Measurements from ENCODE around the gene PSG2.
A peak's percentile ranks its signal among the peaks of the same experiment; 100 is the strongest.
"Not testable (repeated sequence)": the region's sequence is repeated elsewhere in the genome, so short reads cannot be mapped to it uniquely, and the experiment has no call there.

The PSG2 gene

GRCh38 chr19:43031645-43032044, 50.9 kb downstream of the PSG2 start:
- TF ChIP-seq, protein P1, sequence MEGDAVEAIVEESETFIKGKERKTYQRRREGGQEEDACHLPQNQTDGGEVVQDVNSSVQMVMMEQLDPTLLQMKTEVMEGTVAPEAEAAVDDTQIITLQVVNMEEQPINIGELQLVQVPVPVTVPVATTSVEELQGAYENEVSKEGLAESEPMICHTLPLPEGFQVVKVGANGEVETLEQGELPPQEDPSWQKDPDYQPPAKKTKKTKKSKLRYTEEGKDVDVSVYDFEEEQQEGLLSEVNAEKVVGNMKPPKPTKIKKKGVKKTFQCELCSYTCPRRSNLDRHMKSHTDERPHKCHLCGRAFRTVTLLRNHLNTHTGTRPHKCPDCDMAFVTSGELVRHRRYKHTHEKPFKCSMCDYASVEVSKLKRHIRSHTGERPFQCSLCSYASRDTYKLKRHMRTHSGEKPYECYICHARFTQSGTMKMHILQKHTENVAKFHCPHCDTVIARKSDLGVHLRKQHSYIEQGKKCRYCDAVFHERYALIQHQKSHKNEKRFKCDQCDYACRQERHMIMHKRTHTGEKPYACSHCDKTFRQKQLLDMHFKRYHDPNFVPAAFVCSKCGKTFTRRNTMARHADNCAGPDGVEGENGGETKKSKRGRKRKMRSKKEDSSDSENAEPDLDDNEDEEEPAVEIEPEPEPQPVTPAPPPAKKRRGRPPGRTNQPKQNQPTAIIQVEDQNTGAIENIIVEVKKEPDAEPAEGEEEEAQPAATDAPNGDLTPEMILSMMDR (IDR thresholded peaks at IDR 0.05; ENCODE audit: low read depth, low read length, missing control alignments), result peak; percentile 45
- H3K36me3 ChIP-seq (replicated peaks); H3K27me3 ChIP-seq (replicated peaks); in situ Hi-C loops (cut with HindIII; ENCODE audit: low pct_ligation_motif_present, low sequenced_read_pairs); H3K4me3 ChIP-seq (ENCODE audit: low read depth, low read length); H3K27ac ChIP-seq: not testable (repeated sequence)
- DNase-seq, result peak; percentile 32

- no peaks in the 10 kb centered on the region for H3K27me3 ChIP-seq (replicated peaks)
- H3K27ac ChIP-seq, result no peak overlapping the region
- H3K36me3 ChIP-seq (replicated peaks), result no peaks in the 10 kb centered on the region
- no peak overlapping the region for H3K4me3 ChIP-seq (ENCODE audit: low read depth, low read length)
- in situ Hi-C loops (cut with HindIII; ENCODE audit: low pct_ligation_motif_present, low sequenced_read_pairs), result no loop called here
- DNase-seq, result no peak
- TF ChIP-seq, protein P1 (IDR thresholded peaks at IDR 0.05; ENCODE audit: low read depth, low read length, missing control alignments), result no peak
Observed at GRCh38 chr19:43028866-43029265, 53.6 kb downstream of the PSG2 start.

DNA sequence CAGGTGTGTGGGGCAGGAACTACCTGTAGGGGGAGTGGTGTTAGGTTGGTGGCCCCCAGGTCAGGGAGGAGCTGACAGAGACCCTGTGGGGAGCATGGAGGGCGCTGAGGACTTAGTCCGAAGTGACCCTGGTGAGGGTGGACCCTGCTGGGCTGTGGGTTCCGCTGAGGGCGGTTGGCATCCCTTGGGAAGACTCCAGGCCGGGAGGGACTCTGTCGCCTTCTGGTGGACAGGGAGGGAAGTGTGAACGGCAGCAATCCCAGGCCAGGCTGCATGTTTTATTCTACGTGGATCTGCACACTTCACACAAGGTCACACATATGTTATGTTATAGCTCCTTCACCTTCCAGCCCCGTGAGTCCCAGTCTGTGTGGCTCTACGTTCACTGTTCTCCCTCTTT, 54.5 kb downstream of the PSG2 start:
- H3K4me3 ChIP-seq (ENCODE audit: low read depth, low read length); DNase-seq; in situ Hi-C loops (cut with HindIII; ENCODE audit: low pct_ligation_motif_present, low sequenced_read_pairs); H3K36me3 ChIP-seq (replicated peaks); H3K27me3 ChIP-seq (replicated peaks); H3K27ac ChIP-seq: not testable (repeated sequence)
- TF ChIP-seq, protein P1 (IDR thresholded peaks at IDR 0.05; ENCODE audit: low read depth, low read length, missing control alignments), result peak; percentile 37

GRCh38 chr19:43027061-43027460, 55.4 kb downstream of the PSG2 start:
- H3K27me3 ChIP-seq (replicated peaks); H3K4me3 ChIP-seq (ENCODE audit: low read depth, low read length); H3K27ac ChIP-seq; H3K36me3 ChIP-seq (replicated peaks); DNase-seq; in situ Hi-C loops (cut with HindIII; ENCODE audit: low pct_ligation_motif_present, low sequenced_read_pairs): not testable (repeated sequence)

DNA sequence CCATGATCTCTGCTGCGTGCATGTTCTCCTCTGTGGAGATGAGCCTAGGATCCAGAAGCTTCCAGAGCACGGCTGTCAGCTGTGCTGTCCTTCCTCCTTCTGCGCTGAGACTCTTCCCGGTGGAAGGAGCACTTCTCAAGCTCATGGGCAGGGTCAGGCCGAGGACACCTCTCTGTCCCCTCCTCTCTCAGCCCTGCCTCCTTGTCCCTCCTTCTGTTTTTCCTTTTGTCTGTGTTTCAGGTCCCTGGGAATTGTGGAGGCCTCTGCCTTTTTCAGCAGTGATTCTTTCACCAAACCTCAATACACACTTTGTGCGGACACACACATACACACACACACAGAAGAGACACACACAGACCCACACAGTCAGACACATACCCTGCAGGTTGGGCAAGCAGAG, 56.1 kb downstream of the PSG2 start, which contains the start of gene PSG11:
Gene PSG11 (minus strand): TSS at position 101 of the 400 bp plus-strand sequence. CDS start 97 bp downstream, at position 4.
- in situ Hi-C loops (cut with HindIII; ENCODE audit: low pct_ligation_motif_present, low sequenced_read_pairs); H3K27me3 ChIP-seq (replicated peaks); H3K27ac ChIP-seq; DNase-seq; H3K36me3 ChIP-seq (replicated peaks); H3K4me3 ChIP-seq (ENCODE audit: low read depth, low read length): not testable (repeated sequence)

GRCh38 chr19:43022098-43022497, 60.4 kb downstream of the PSG2 start:
- H3K4me3 ChIP-seq (ENCODE audit: low read depth, low read length); H3K27me3 ChIP-seq (replicated peaks); in situ Hi-C loops (cut with HindIII; ENCODE audit: low pct_ligation_motif_present, low sequenced_read_pairs); H3K36me3 ChIP-seq (replicated peaks): not testable (repeated sequence)
- peak overlapping the region; percentile 65 for H3K27ac ChIP-seq
- peak; percentile 87 for DNase-seq

- in situ Hi-C loops (cut with HindIII; ENCODE audit: low pct_ligation_motif_present, low sequenced_read_pairs), result not testable (repeated sequence)
Observed at GRCh38 chr19:43021629-43022028, 60.9 kb downstream of the PSG2 start.

DNA sequence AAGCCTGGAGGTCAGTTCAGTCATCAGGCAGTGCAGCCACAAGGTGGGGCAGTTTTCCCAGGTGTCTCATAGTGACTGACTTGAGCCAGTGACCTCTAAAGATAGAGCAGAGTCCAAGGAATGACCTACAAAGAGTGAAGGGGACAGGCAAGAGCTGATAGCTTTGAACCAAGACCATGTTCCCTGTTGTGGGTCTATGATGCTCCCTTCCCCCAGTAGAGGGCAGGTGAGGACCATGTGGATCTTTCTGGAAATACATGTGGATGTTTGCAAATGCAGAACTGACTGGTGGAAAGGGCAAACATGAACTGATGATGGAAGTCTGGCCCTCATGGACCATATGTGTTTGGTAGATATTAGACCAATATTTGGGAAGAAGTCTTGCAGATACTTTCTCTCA, 62.9 kb downstream of the PSG2 start:
- H3K27me3 ChIP-seq (replicated peaks); H3K27ac ChIP-seq; H3K4me3 ChIP-seq (ENCODE audit: low read depth, low read length); in situ Hi-C loops (cut with HindIII; ENCODE audit: low pct_ligation_motif_present, low sequenced_read_pairs); H3K36me3 ChIP-seq (replicated peaks): not testable (repeated sequence)
- TF ChIP-seq, protein P1 (IDR thresholded peaks at IDR 0.05; ENCODE audit: low read depth, low read length, missing control alignments), result peak; percentile 31
- DNase-seq, result peak; percentile 7

More at GRCh38 chr19:43021629-43022028, 60.9 kb downstream of the PSG2 start:
- not testable (repeated sequence) for H3K36me3 ChIP-seq (replicated peaks); H3K4me3 ChIP-seq (ENCODE audit: low read depth, low read length); H3K27me3 ChIP-seq (replicated peaks)
- peak overlapping the region; percentile 65 for H3K27ac ChIP-seq
- peak; percentile 81 for DNase-seq

Measured in brain microvascular endothelial cell (primary cell).